GM12892 (cell line): ENCODE data around the gene LPAR3.

Source experiments
- POLR2A ChIP-seq: IDR thresholded peaks from 2 replicates; pipeline ENCODE4 v1.6.1; 2011; ENCODE audit warnings: low read depth, low read length, control low read depth
- POLR2AphosphoS5 ChIP-seq: IDR thresholded peaks from 2 replicates; pipeline ENCODE4 v1.6.1; 2011; ENCODE audit warnings: low read depth, low read length, control low read depth

- no peak for TF ChIP-seq POLR2A
- TF ChIP-seq POLR2AphosphoS5, result no peak
Observed at GRCh38 chr1:84840346-84840745, 52.7 kb downstream of the LPAR3 start.
